GM21360 (cell line): ENCODE measurements around the gene MAP3K7CL.
"Not testable (repeated sequence)": the region's sequence is repeated elsewhere in the genome, so short reads cannot be mapped to it uniquely, and the experiment has no call there.

ENCODE experiments used
- ATAC-seq: cut with Tn5 transposase; IDR thresholded peaks from one replicate; pipeline ENCODE4 v1.9.1; 2021; ENCODE audit warnings: mild to moderate bottlenecking, moderate library complexity; ENCODE audit not compliant: unreplicated experiment

The MAP3K7CL gene

DNA sequence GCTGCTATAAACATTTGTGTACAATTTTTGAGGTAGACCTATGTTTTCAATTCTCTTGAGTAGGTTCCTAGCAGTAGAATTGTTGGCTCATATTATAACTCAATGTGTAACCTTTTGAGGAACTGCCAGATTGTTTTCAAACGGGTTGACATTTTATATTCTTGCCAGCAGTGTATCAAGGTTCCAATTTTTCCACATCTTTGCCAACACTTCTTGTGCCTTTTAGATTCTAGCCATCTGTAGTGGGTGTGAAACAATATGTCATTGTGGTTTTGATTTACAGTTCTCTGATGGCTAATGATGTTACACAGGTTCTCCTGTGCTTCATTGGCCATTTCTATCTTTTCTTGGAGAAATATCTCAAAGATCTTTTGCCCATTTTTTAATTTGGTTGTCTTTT lies 36.4 kb downstream of the MAP3K7CL start:
- no peak for ATAC-seq

DNA sequence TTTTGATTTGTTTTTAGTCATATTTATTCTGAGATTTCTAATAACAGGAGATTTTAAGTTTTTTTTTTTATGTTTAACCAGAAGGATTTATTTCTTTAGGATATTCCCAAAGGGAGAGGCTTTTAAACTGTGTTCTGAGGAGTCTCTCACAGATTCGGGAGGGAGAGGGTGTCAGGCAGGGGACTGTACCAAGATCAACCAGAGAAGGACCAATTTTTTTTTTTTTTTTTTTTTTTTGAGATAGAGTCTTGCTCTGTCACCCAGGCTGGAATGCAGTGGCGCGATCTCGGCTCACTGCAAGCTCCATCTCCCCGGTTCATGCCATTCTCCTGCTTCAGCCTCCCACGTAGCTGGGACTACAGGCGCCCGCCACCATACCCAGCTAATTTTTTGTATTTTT lies 37.0 kb downstream of the MAP3K7CL start:
- not testable (repeated sequence) for ATAC-seq

- no peak for ATAC-seq
Observed at GRCh38 chr21:29168891-29169315, 38.5 kb downstream of the MAP3K7CL start.

DNA sequence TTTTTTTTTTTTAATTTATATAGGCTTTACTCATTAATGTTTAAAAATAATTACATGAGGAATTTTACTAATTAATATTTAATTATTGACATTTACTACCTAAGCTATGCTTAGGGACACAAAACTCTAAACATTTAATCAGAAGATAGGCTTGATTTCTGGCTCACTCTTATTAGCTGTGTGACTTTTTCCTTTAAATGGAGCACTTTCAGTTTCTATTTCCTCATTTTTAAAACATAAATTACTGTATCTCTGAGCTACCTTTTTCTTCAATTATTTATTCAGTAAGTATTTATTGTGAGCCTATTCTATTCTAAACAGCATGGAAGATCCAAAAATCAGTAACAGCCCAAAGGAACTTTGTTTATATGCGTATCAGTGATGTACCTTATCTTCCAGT lies 40.5 kb downstream of the MAP3K7CL start:
- no peak for ATAC-seq

DNA sequence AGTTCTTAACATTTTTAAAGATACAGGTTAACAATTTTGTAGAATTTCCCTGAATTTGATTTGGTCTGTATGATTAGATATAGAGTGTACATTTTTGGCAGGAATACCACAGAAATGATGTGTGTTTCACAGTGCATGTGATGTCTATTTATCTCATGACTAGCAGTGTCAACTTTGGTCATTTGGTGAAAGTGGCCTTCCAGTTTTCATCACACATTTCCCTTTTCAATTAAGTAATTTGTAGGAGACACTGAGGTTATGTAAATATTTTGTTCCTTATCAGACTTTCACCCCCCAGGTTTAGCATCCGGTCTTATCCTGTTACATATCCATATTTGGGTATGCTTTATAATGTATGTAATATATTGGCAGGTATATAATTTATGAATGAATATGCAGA lies 41.8 kb downstream of the MAP3K7CL start:
- no peak for ATAC-seq

DNA sequence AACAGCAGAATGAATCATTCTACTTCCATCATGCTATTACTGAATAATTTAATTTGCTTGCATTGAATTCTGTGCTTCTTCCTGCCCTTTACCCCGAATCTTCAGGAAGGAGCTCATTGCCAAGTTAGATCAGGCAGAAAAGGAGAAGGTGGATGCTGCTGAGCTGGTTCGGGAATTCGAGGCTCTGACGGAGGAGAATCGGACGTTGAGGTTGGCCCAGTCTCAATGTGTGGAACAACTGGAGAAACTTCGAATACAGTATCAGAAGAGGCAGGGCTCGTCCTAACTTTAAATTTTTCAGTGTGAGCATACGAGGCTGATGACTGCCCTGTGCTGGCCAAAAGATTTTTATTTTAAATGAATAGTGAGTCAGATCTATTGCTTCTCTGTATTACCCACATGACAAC lies 44.2 kb downstream of the MAP3K7CL start:
- ATAC-seq, result no peak

DNA sequence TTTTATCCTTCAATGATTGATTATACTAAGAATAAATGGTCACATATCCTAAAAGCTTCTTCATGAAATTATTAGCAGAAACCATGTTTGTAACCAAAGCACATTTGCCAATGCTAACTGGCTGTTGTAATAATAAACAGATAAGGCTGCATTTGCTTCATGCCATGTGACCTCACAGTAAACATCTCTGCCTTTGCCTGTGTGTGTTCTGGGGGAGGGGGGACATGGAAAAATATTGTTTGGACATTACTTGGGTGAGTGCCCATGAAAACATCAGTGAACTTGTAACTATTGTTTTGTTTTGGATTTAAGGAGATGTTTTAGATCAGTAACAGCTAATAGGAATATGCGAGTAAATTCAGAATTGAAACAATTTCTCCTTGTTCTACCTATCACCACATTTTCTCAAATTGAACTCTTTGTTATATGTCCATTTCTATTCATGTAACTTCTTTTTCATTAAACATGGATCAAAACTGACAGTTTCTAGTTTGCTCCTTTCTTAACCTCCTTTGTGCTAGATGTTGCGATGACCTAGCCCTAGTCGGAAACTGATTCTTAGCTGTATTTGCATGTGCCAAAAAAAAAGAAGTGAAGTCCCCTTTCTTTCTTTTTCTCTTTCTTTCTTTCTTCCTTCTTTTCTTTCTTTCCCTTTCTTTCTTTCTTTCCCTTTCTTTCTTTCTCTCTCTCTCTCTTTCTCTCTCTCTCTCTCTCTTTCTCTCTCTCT lies 45.1 kb downstream of the MAP3K7CL start:
- ATAC-seq, result no peak

DNA sequence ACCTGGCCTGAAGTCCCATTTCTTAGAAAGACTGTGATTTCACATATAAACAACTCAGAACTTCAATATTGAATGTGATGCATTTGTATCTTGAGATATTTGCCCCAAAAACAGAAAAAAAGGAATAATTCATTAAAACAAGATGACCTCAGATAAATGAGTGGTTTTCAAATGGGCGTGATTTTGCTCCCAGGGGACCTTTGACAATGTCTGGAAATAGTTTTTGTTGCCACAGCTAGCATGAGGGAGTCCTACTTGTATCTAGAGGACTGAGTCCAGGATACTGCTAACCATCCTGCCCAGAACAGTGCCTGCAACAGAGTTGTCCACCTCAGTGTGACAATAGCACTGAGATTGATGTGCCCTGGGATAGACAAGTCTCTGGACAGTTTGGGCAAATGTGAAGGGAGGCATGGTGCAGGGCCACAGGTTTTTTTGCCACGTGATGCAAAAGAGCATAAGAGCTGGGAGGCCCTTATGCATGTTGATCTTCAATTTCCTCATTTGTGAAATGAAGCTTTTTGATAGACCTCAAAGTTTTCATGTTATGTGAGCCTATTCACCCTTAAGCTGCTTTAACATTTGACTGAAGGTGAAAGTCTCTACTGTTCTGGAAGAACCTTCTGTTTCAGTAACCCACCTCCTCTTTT lies 46.2 kb downstream of the MAP3K7CL start:
- ATAC-seq, result no peak

DNA sequence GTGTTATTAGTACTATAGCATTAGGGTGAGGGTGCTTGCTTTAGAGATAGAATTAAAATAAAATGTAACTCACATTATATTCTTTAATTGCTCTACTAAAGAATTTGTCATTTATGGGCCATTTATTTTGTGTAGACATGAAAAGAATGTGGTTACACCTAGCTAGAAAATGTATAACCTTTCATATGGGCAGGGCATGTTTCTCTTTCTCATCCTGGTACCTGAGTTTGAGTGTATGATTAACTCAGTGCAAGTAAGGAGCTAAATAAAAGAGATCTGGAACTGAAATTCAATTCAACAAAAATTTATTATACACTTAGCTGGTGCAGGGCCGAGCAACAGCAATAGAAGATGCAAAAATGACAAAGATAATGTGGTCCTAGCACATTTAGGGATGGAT lies 47.4 kb downstream of the MAP3K7CL start:
- ATAC-seq, result no peak

DNA sequence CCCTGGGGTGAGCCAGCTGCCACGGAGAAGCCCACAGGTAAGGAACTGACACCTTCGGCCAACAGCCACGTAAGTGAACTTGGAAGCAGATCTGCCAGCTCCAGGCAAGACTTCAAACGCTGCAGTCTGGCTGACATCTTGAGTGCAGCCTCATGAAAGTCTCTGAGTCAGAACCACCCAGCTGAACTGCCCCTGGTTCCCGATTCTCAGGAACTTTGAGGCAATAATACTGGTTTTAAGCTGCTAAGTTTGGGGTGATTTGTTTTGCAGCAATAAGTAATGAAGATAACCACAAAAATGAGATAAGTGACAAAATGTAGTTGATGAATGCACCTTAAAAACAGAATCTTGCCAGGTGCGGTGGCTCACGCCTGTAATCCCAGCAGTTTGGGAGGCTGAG lies 48.5 kb downstream of the MAP3K7CL start:
- ATAC-seq, result no peak

DNA sequence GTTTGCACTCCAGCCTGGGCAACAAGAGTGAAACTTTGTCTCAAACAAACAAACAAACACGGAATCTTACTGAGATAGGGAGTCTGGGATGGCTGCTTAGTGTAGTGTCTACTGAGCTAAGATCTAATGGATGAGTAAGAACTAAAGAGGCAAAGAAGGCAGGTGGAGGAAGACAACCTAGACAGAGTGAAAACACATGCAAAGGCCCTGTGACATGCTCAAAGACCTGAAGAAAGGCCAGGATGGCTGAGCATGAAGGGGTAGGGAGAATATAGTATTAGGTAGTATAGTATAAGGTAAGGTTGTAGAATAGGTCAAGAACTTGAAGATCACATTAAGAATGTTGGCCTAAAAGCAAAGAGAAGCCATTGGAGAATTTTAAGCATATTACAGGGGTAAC lies 49.1 kb downstream of the MAP3K7CL start:
- no peak for ATAC-seq

DNA sequence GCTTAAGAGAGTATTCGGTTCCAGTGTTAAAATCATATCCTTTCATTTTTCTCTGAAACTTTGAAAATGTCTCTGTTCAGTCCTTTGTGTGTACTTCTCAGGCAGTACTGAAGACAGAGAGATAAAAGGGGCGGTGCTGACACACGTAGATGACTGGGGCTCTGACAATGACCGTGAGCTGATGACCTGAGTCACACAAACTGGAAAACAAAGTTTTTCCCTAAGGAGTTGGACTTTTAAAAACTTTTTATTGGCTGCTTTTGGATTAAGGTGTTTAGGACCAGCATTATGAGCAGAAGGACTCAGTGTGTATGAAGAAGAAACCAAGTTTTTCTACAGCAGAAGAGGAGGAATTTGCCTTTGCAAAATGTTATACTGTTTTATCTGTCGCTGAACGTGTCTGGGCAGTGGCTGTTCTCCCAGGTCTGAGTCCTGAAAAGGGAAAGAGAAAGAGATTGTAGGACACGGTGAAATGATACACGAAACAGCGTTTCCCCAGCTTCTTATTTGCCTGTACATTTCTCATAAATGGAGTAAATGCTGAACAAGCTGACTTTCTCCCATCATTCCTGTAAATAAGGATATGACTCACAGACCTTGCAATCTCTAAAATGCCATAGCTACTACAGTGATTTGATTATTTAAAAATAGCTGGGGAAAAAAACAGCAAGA lies 51.5 kb downstream of the MAP3K7CL start:
- no peak for ATAC-seq

DNA sequence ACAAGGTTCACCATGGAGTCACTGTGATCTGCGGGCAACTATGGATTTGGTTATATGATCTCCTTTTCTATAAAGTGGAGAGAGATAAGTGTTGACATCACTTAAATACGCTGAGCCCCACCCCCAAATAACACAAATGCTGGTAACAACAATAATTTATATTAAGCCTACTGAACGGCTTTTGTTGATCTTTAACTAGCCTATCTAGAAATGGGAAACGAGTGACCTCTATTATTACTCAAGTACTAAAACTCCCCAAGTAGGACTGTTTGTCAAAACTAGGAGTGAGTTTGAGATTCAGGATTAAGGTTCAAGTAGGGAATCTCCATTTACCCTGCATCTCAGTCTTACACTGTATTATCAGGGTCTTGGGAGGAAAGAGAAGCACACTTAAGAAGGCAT lies 52.2 kb downstream of the MAP3K7CL start:
- ATAC-seq, result no peak

GRCh38 chr21:29184037-29184436 lies 53.6 kb downstream of the MAP3K7CL start:
- no peak for ATAC-seq

DNA sequence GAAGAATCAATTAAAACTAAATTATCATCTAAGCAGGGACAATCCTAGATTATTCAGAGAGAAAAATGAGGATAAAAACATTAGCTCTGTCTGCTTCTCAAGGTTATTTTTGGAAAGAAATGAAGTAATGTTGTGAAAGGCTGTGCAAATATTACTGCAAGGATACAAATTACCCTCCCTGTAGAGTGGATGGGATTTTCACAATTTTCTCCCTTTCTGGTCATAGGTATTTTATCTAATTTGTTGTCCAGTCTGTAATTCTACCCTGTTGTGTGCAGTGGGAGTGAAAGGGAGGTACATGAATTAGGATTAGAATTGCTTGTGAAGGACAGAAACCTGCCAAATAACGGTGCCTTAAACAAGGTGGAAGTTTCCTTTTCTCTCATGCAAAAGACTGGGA lies 54.7 kb downstream of the MAP3K7CL start:
- no peak for ATAC-seq

DNA sequence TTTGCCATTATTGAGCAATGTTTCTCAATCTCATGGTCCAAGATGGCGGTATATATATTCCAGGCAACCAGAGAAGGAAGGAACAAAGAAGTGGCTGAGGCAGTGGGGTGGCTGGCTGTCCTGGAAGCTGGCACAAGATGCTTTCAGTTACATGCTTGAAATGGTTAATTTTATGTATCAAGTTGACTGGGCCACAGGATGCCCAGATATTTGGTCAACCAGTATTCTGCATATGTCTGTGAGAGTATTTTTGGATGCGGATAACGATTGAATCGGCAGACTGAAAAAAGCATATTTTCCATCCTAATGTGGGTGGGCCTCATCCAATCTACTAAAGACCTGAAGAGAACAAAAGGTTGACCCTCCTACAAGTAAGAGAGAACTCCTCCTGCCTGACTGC lies 55.2 kb downstream of the MAP3K7CL start:
- ATAC-seq, result no peak

DNA sequence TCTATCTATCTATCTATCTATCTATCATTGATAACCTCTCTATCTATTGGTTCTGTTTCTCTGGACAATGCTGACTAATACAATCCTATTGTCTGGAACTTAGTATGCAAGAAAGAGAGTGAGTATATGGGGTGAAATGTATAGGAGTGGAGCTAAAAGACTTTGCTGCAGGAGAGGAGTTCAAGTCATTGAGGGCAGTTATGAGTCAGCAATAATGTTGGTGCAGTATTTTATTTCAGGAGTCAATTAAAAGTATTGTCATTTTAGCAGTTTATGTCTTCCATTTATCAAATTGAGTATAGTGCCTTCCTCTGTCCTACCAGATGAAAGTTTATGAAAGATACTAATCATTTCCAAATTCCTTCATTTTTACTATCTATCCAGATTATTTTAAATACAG lies 55.8 kb downstream of the MAP3K7CL start:
- no peak for ATAC-seq

DNA sequence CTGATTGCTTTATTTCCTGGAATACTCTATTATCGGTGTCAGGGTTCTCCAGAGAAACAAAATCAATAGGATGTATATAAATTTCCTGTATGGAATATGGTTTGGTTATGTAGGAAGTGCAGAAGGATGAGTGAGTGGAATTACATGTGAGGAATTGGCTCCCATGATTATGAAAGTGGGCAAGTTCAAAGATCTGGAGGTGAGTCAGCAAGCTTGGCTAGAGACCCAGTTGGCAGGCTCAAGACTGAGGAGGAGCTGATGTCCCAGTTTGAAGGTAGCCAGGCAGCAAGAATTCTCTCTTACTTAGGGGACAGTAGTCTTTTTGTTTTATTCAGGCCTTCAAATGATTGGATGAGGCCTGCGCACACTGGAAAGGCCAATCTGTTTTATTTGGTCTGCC lies 57.5 kb downstream of the MAP3K7CL start:
- ATAC-seq, result no peak

GRCh38 chr21:29189353-29189752 lies 58.9 kb downstream of the MAP3K7CL start:
- ATAC-seq, result no peak

GRCh38 chr21:29190923-29191331 lies 60.5 kb downstream of the MAP3K7CL start:
- ATAC-seq, result no peak

DNA sequence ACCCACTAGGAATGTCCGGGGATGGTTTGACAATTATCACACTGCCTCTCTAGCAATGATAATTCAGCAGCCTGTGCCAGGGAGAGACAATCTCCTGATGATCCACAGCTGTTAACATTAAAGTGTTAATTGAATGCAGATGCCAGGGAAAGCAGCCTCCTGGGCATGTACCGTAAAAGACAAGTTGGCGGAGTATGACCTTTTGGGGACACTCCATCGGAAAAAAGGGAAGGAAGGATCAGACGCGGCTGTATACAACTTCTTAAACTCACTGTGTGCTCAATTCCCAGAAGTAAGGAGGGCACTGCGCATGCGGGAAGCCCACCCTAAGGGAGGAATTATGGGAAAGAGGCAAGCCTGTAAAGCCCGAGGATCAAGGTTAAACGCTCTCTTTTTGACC lies 62.6 kb downstream of the MAP3K7CL start:
- no peak for ATAC-seq

GRCh38 chr21:29193901-29194300 lies 63.5 kb downstream of the MAP3K7CL start:
- no peak for ATAC-seq
